Right hindlimb (tissue), 1 donor: ENCODE results near the gene C20orf202.

Experiments
- DNase-seq: peaks from one replicate; pipeline ENCODE4 v3.0.0-alpha.2; 2018

C20orf202 gene

GRCh38 chr20:1202762-1203504, at the start of gene C20orf202:
TSS of gene C20orf202 (plus strand) at chr20:1203454. CDS start at chr20:1203586, 132 bp downstream.
- DNase-seq: no peak

GRCh38 chr20:1154226-1154625, 49.0 kb upstream of the C20orf202 start:
- no peak for DNase-seq

GRCh38 chr20:1154691-1155090, 48.6 kb upstream of the C20orf202 start:
- no peak for DNase-seq

- no peak for DNase-seq
These were observed 47.9 kb upstream of the C20orf202 start for GRCh38 chr20:1155342-1155741.

- DNase-seq: no peak
These were observed 42.8 kb upstream of the C20orf202 start for GRCh38 chr20:1160496-1160895.

- no peak for DNase-seq
These were observed 42.3 kb upstream of the C20orf202 start for GRCh38 chr20:1160991-1161390.

- DNase-seq: no peak
These were observed 40.1 kb upstream of the C20orf202 start for GRCh38 chr20:1163105-1163504.

GRCh38 chr20:1163653-1164052, 39.6 kb upstream of the C20orf202 start:
- no peak for DNase-seq

- no peak for DNase-seq
These were observed 38.4 kb upstream of the C20orf202 start for GRCh38 chr20:1164871-1165270.

- no peak for DNase-seq
These were observed 37.7 kb upstream of the C20orf202 start for GRCh38 chr20:1165521-1165920.

- no peak for DNase-seq
These were observed 37.3 kb upstream of the C20orf202 start for GRCh38 chr20:1165941-1166340.

GRCh38 chr20:1166948-1167720, 36.1 kb upstream of the C20orf202 start:
- no peak for DNase-seq

GRCh38 chr20:1169224-1169623, 34.0 kb upstream of the C20orf202 start:
- DNase-seq: no peak

GRCh38 chr20:1171461-1172093, 31.7 kb upstream of the C20orf202 start:
- peak; percentile 43 for DNase-seq

- no peak for DNase-seq
These were observed 29.6 kb upstream of the C20orf202 start for GRCh38 chr20:1173698-1174097.

- no peak for DNase-seq
These were observed 28.5 kb upstream of the C20orf202 start for GRCh38 chr20:1174787-1175186.

GRCh38 chr20:1177680-1178079, 25.6 kb upstream of the C20orf202 start:
- no peak for DNase-seq

- DNase-seq: no peak
These were observed 25.2 kb upstream of the C20orf202 start for GRCh38 chr20:1178103-1178502.

GRCh38 chr20:1178623-1179022, 24.6 kb upstream of the C20orf202 start:
- DNase-seq: no peak

GRCh38 chr20:1180949-1181348, 22.3 kb upstream of the C20orf202 start:
- DNase-seq: no peak

GRCh38 chr20:1182106-1182505, 21.1 kb upstream of the C20orf202 start:
- peak; percentile 7 for DNase-seq

GRCh38 chr20:1183153-1183552, 20.1 kb upstream of the C20orf202 start:
- no peak for DNase-seq

- no peak for DNase-seq
These were observed 19.0 kb upstream of the C20orf202 start for GRCh38 chr20:1184260-1184637.
